HEK293 (cell line): ENCODE measurements around the gene UNC5CL.

ENCODE experiments used
- CTCF ChIA-PET: fragments of 350-600 bp; formaldehyde crosslinking; extraction: SDS; loops from one replicate; lab custom pipeline; 2021; ENCODE audit warnings: antibody characterized with exemption; lab: Yijun Ruan, JAX
- POLR2A ChIA-PET: fragments of 300-600 bp; formaldehyde crosslinking; extraction: SDS; loops from one replicate; lab custom pipeline; 2020; ENCODE audit warnings: antibody characterized with exemption, inconsistent platforms; lab: Yijun Ruan, JAX
- H3K27ac ChIP-seq: fragments of 200-500 bp; sonication (Bioruptor generic); 2 replicates; pipeline ENCODE4 v1.5.1; 2014; ENCODE audit warnings: low read depth, low read length, control low read depth, inconsistent platforms; ENCODE audit errors: extremely low read depth
- H3K36me3 ChIP-seq, 2 experiments: fragments of 200-500 bp in 1 of 2; sonication (Bioruptor generic) in 1 of 2; 1 replicate in 1 of 2; 2 replicates in 1 of 2; pipeline ENCODE4 v1.5.1; 2014 to 2017; ENCODE audit warnings: inconsistent platforms in 2 of 2, low read length in 2 of 2; ENCODE audit not compliant: control insufficient read depth in 2 of 2, insufficient read depth in 1 of 2
- H3K4me1 ChIP-seq: fragments of 200-500 bp; sonication (Bioruptor generic); 2 replicates; pipeline ENCODE4 v1.5.1; 2014; ENCODE audit warnings: mild to moderate bottlenecking, low read length, inconsistent platforms; ENCODE audit not compliant: control insufficient read depth, insufficient read depth
- H3K4me3 ChIP-seq: 2 replicates; pipeline ENCODE4 v1.5.1; 2011; ENCODE audit warnings: low read depth, mild to moderate bottlenecking, control low read depth, low read length, moderate library complexity
- H3K9me3 ChIP-seq: fragments of 200-500 bp; sonication (Bioruptor generic); 2 replicates; pipeline ENCODE4 v1.5.1; 2014; ENCODE audit warnings: low read depth, low read length, inconsistent platforms; ENCODE audit not compliant: control insufficient read depth, insufficient read depth
- GLI4 ChIP-seq: fragments of 450-650 bp; formaldehyde crosslinking; IDR thresholded peaks from 2 replicates; pipeline ENCODE4 v1.5.1; 2016; ENCODE audit warnings: missing biosample characterization, missing genetic modification characterization
- KLF10 ChIP-seq: fragments of 450-650 bp; IDR thresholded peaks from 2 replicates; pipeline ENCODE4 v1.5.1; 2018; ENCODE audit warnings: missing biosample characterization, mild to moderate bottlenecking, missing genetic modification characterization
- KLF9 ChIP-seq: fragments of 450-650 bp; formaldehyde crosslinking; IDR thresholded peaks from 2 replicates; pipeline ENCODE4 v1.5.1; 2016; ENCODE audit warnings: missing biosample characterization, missing genetic modification characterization, low read depth
- SP7 ChIP-seq: fragments of 450-650 bp; formaldehyde crosslinking; IDR thresholded peaks from 2 replicates; pipeline ENCODE4 v1.5.1; 2016; ENCODE audit warnings: missing biosample characterization, missing genetic modification characterization
- ZFP41 ChIP-seq: fragments of 450-650 bp; formaldehyde crosslinking; IDR thresholded peaks from 2 replicates; pipeline ENCODE4 v1.5.1; 2016; ENCODE audit warnings: missing biosample characterization, missing genetic modification characterization, borderline replicate concordance
- ZNF146 ChIP-seq: fragments of 450-650 bp; formaldehyde crosslinking; IDR thresholded peaks from 2 replicates; pipeline ENCODE4 v1.5.1; 2016; ENCODE audit warnings: missing biosample characterization, missing genetic modification characterization
- ZNF155 ChIP-seq: fragments of 450-650 bp; formaldehyde crosslinking; IDR thresholded peaks from 2 replicates; pipeline ENCODE4 v1.5.1; 2016; ENCODE audit warnings: missing biosample characterization, missing genetic modification characterization
- ZNF157 ChIP-seq: fragments of 450-650 bp; formaldehyde crosslinking; IDR thresholded peaks from 2 replicates; pipeline ENCODE4 v1.5.1; 2016; ENCODE audit warnings: missing biosample characterization, missing genetic modification characterization
- ZNF184 ChIP-seq: fragments of 450-650 bp; IDR thresholded peaks from 2 replicates; pipeline ENCODE4 v1.5.1; 2018; ENCODE audit warnings: missing biosample characterization, mild to moderate bottlenecking, missing genetic modification characterization
- ZNF211 ChIP-seq: fragments of 450-650 bp; formaldehyde crosslinking; IDR thresholded peaks from 2 replicates; pipeline ENCODE4 v1.5.1; 2016; ENCODE audit warnings: low read depth, missing biosample characterization, missing genetic modification characterization
- ZNF266 ChIP-seq: fragments of 450-650 bp; formaldehyde crosslinking; IDR thresholded peaks from 2 replicates; pipeline ENCODE4 v1.5.1; 2016; ENCODE audit warnings: missing biosample characterization, missing genetic modification characterization, low read depth
- ZNF311 ChIP-seq: fragments of 450-650 bp; formaldehyde crosslinking; IDR thresholded peaks from 2 replicates; pipeline ENCODE4 v1.5.1; 2017; ENCODE audit warnings: missing biosample characterization, missing genetic modification characterization, borderline replicate concordance
- ZNF324 ChIP-seq: fragments of 450-650 bp; formaldehyde crosslinking; IDR thresholded peaks from 2 replicates; pipeline ENCODE4 v1.5.1; 2016; ENCODE audit warnings: missing biosample characterization, missing genetic modification characterization
- ZNF660 ChIP-seq: fragments of 450-650 bp; IDR thresholded peaks from 2 replicates; pipeline ENCODE4 v1.5.1; 2018; ENCODE audit warnings: missing biosample characterization, mild to moderate bottlenecking, missing genetic modification characterization
- ZNF701 ChIP-seq: fragments of 450-650 bp; formaldehyde crosslinking; IDR thresholded peaks from 2 replicates; pipeline ENCODE4 v1.5.1; 2016; ENCODE audit warnings: missing biosample characterization, missing genetic modification characterization
- TF ChIP-seq, protein P1 (sequence below): fragments of 450-650 bp; formaldehyde crosslinking; IDR thresholded peaks from 2 replicates; pipeline ENCODE4 v1.5.1; 2016; ENCODE audit warnings: missing biosample characterization, missing genetic modification characterization
- TF ChIP-seq, protein P2 (sequence below): fragments of 450-650 bp; formaldehyde crosslinking; IDR thresholded peaks from 2 replicates; pipeline ENCODE4 v1.5.1; 2016; ENCODE audit warnings: missing biosample characterization, missing genetic modification characterization
- TF ChIP-seq, protein P3 (sequence below): sonication (generic); formaldehyde crosslinking; IDR thresholded peaks from 2 replicates; pipeline ENCODE4 v1.8.1; 2022; ENCODE audit warnings: mild to moderate bottlenecking, moderate library complexity, missing genetic modification reagents
- TF ChIP-seq, protein P4 (sequence below): fragments of 450-650 bp; formaldehyde crosslinking; IDR thresholded peaks from 2 replicates; pipeline ENCODE4 v1.5.1; 2016; ENCODE audit warnings: missing biosample characterization, missing genetic modification characterization, borderline replicate concordance
- TF ChIP-seq, protein P5 (sequence below): fragments of 450-650 bp; formaldehyde crosslinking; IDR thresholded peaks from 2 replicates; pipeline ENCODE4 v1.5.1; 2016; ENCODE audit warnings: missing biosample characterization, missing genetic modification characterization

UNC5CL gene

DNA sequence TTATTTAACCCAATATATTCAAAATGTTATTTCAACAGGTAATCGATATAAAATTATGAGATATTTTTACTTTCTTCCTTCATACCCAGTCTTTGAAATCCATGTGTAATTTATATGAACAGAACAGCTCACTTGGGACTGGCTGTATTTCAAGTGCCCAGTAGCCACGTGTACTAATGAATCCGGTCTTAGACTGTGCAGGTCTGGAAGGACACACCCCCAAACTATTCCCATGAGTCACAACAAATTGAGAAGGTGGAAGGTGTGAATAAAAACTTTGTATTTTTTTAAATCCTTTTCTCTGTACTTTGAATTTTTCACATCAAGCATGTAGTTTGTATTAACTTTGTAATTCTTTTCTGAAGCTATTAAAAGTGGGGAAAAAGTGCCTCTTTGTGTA is 2.8 kb downstream of the UNC5CL start:
- POLR2A ChIA-PET = interaction anchor here (1.2 kb wide), 1 partner anchor 36 kb away, joined by 3 read pairs; the partner anchor contains the start of gene NFYA
- H3K27ac ChIP-seq = no peak overlapping the region
- no peaks in the 10 kb centered on the region for H3K9me3 ChIP-seq
- no peak overlapping the region for H3K4me3 ChIP-seq
- peak; percentile 41; the same call in 1 of the 2 replicates for TF ChIP-seq KLF10
- TF ChIP-seq ZNF311 = no peak
- TF ChIP-seq, all 188 proteins: peak for 1
- CTCF ChIA-PET = interaction anchor here (0.6 to 8.3 kb wide), 14 partner anchors 9 to 708 kb away, joined by 3 to 146 read pairs (median 4); partner anchors contain the start of gene APOBEC2
- H3K4me1 ChIP-seq = no peaks in the 10 kb centered on the region
- no peaks in the 10 kb centered on the region for H3K36me3 ChIP-seq

DNA sequence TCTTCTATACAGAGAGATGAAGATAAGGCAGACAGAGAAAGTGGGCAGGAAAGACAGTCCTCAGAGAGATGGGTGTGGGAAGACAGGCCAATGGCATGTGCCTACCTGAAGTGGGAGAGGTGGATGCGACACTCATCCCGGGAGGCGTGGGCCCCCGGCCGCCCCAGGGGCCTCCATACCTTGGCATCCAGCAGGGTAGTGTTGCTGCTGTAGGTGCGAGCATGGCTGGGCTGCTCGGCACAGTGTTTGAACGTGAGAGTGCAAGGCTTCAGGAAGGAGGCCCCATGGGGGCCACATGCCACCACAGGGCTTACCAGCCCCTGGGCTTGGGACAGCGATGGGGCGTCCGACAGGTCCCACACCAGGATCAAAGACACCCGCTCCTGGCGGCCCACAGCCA is 5.2 kb downstream of the UNC5CL start:
- Histone ChIP-seq H3K9me3 (no peaks in the 10 kb centered on the region), H3K27ac (no peak overlapping the region), H3K36me3 (no peaks in the 10 kb centered on the region), H3K4me1 (no peaks in the 10 kb centered on the region), H3K4me3 (no peak overlapping the region)
- ChIA-PET CTCF (no interaction called here), POLR2A (no interaction called here)
- TF ChIP-seq ZNF266 (tag by site-specific recombination) (no peak), ZNF146 (tag by site-specific recombination) (no peak), ZNF155 (tag by site-specific recombination) (no peak), KLF9 (tag by site-specific recombination) (no peak), ZNF157 (no peak), ZNF184 (tag by site-specific recombination) (no peak), ZNF324 (tag by site-specific recombination) (no peak), ZFP41 (no peak), SP7 (tag by site-specific recombination) (no peak), GLI4 (no peak), ZNF660 (tag by site-specific recombination) (no peak), ZNF701 (tag by site-specific recombination) (no peak), ZNF211 (tag by site-specific recombination) (no peak)
- TF ChIP-seq, protein P1, sequence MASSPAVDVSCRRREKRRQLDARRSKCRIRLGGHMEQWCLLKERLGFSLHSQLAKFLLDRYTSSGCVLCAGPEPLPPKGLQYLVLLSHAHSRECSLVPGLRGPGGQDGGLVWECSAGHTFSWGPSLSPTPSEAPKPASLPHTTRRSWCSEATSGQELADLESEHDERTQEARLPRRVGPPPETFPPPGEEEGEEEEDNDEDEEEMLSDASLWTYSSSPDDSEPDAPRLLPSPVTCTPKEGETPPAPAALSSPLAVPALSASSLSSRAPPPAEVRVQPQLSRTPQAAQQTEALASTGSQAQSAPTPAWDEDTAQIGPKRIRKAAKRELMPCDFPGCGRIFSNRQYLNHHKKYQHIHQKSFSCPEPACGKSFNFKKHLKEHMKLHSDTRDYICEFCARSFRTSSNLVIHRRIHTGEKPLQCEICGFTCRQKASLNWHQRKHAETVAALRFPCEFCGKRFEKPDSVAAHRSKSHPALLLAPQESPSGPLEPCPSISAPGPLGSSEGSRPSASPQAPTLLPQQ = no peak
- TF ChIP-seq, protein P2, sequence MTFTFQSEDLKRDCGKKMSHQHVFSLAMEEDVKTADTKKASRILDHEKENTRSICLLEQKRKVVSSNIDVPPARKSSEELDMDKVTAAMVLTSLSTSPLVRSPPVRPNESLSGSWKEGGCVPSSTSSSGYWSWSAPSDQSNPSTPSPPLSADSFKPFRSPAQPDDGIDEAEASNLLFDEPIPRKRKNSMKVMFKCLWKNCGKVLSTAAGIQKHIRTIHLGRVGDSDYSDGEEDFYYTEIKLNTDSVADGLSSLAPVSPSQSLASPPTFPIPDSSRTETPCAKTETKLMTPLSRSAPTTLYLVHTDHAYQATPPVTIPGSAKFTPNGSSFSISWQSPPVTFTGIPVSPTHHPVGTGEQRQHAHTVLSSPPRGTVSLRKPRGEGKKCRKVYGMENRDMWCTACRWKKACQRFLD (tag by site-specific recombination) = no peak
- TF ChIP-seq, protein P3, sequence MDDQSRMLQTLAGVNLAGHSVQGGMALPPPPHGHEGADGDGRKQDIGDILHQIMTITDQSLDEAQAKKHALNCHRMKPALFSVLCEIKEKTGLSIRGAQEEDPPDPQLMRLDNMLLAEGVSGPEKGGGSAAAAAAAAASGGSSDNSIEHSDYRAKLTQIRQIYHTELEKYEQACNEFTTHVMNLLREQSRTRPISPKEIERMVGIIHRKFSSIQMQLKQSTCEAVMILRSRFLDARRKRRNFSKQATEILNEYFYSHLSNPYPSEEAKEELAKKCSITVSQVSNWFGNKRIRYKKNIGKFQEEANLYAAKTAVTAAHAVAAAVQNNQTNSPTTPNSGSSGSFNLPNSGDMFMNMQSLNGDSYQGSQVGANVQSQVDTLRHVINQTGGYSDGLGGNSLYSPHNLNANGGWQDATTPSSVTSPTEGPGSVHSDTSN (CRISPR knock-in tag) = no peak
- TF ChIP-seq, protein P4, sequence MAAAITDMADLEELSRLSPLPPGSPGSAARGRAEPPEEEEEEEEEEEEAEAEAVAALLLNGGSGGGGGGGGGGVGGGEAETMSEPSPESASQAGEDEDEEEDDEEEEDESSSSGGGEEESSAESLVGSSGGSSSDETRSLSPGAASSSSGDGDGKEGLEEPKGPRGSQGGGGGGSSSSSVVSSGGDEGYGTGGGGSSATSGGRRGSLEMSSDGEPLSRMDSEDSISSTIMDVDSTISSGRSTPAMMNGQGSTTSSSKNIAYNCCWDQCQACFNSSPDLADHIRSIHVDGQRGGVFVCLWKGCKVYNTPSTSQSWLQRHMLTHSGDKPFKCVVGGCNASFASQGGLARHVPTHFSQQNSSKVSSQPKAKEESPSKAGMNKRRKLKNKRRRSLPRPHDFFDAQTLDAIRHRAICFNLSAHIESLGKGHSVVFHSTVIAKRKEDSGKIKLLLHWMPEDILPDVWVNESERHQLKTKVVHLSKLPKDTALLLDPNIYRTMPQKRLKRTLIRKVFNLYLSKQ (tag by site-specific recombination) = no peak
- TF ChIP-seq, protein P5, sequence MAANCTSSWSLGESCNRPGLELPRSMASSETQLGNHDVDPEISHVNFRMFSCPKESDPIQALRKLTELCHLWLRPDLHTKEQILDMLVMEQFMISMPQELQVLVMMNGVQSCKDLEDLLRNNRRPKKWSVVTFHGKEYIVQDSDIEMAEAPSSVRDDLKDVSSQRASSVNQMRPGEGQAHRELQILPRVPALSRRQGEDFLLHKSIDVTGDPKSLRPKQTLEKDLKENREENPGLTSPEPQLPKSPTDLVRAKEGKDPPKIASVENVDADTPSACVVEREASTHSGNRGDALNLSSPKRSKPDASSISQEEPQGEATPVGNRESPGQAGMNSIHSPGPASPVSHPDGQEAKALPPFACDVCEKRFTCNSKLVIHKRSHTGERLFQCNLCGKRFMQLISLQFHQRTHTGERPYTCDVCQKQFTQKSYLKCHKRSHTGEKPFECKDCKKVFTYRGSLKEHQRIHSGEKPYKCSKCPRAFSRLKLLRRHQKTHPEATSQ = no peak
